ENCODE results near the gene IL1RL1.

- no peak for TF ChIP-seq EZH2 (IDR thresholded peaks at IDR 0.05)
- TF ChIP-seq POLR2AphosphoS5 (IDR thresholded peaks at IDR 0.05; ENCODE audit: borderline replicate concordance, low read depth, low read length), result no peak
Measured at GRCh38 chr2:102337481-102338386, 26.4 kb downstream of the IL1RL1 start.
